HG03439 (cell line): ENCODE results near the gene SERGEF.
A peak's percentile ranks its signal among the peaks of the same experiment; 100 is the strongest.

Source experiments
- ATAC-seq: cut with Tn5 transposase; IDR thresholded peaks from one replicate; pipeline ENCODE4 v1.9.1; 2021; ENCODE audit warnings: mild to moderate bottlenecking, moderate library complexity; ENCODE audit not compliant: unreplicated experiment

Gene SERGEF

DNA sequence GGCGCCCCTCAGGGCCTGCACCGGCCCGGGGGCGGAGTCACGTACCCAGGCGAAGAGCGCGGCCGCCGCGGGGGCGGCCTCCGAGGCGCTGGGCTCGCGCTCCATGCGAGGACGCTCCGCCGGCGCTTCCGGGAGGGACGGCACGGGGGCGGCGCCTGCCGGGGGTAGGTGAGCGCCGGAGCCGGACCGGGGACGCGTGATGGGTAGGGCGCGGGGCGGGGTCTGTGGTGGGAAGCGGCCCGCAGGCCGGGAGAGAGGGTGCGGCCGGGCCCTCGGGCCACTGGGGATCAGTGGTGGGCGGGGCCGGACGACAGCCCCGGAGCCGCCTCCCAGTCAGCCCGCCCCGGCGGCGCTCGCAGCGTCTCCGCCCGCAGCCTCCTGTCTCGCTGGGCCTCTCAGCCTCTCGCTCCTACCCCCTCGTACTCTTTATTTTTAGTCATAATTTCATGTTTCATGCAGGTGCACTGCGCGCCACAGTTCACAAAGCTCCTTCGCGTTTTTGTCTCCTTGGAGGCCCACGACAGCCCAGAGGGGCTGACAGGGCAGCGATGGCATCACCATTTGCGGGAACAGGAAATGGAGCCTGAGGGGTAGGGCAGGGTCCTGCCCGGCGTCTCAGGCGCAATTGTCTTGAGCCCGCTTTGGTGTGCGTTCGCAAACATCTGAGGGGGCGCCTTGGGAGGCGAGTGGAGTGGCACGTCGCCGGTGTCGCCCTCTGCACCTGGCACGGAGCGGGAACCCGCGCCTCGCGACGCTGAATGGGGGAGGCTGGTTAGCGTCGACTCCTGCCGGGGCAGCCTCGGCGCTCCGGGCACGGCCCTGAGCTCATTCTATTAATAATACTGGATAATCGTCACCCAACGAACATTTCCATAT is at the start of gene SERGEF:
SERGEF (minus strand) TSS at position 142 of the 876 bp plus-strand sequence; CDS start at position 105, 37 bp downstream.
- ATAC-seq: peak; percentile 94

DNA sequence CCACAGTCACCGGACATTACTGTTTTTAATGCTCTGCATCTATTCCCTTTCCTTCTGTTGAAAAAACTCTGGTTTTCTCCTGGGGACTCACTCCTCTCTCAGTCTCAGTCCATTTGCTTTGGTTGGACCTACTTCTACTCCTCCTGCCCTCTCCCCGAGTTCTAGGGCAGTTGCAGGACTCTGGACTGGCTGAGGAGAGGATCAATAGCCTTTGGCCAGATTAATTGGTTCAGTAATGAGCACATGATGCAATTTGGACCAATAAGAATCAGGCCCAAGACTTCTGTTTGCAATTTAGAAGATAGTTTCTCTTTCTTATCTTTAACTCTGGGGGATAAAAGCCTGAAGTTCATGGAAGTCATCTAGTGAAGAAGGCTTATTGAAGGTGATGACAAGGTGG is 48.5 kb upstream of the SERGEF start:
- no peak for ATAC-seq

DNA sequence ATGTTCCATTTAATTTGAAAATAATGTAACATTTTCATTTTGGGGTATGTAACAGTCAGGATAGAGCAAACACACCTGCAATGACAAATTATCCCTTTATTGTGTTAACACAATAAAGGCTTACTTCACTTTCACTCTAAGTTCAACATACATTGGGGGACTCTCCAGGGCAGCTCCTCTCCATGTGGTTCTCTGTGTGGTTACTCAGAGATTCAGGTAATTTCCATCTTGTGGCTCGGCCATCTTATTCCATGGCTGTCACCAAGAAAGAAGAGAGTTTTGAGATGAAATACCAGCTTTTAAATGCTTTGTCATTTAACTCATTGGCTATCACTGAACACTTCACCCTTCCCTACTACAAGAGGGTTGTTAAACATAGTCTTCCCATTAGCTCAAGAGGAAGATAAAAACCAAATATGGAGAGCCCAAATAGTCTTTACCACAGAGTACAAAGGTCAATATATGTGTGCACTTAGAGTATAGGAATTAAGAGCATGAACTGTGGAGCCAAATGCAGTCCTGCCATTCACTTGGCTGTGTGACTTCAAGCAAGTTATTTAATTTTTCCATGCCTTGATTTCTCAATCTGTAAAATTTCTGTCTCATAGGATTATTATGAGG is 43.8 kb upstream of the SERGEF start:
- no peak for ATAC-seq

DNA sequence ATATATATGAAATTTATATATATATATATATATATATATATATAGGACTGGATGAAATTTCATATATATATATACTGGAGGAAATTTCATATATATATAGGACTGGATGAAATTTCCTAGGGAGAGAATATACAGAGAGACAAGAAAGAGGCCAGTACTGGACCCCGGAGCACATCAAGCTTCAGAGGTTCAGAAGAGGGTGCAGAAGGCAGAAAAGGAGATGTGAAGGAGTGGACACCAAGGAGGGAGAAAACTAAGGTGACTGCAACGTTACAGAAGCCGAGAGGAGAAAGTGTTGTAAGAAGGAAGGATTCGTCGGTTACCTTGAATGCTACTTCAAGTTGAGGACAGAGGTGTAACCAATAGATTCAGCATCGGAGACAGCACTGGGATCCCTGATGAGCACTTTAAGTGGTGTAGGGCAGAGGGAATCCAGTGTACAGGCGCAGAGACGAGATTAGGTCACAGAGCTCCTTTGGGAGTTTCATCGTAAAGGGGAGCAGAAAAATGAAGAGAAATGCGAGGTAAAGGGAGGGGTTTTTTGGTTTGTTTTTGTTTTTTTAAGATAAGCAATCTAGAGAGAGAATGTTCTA is 41.8 kb upstream of the SERGEF start:
- no peak for ATAC-seq

DNA sequence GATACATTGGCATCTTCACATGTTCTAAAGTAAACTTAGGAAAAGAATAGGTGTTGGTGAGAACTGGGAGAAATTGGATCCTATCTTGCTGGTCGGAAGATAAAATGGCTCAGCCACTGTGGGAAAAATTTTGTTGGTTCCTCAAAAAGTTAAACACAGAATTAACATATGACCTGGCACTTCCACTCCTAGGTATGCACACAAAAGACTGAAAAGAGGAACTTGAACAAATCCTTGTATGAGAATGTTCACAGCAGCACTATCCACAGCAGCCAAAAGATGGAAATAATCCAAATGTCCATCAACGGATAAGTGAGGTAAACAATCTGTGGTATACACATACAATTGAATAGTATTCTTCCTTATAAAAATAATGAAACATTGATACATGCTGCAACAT is 38.0 kb upstream of the SERGEF start:
- ATAC-seq: no peak

DNA sequence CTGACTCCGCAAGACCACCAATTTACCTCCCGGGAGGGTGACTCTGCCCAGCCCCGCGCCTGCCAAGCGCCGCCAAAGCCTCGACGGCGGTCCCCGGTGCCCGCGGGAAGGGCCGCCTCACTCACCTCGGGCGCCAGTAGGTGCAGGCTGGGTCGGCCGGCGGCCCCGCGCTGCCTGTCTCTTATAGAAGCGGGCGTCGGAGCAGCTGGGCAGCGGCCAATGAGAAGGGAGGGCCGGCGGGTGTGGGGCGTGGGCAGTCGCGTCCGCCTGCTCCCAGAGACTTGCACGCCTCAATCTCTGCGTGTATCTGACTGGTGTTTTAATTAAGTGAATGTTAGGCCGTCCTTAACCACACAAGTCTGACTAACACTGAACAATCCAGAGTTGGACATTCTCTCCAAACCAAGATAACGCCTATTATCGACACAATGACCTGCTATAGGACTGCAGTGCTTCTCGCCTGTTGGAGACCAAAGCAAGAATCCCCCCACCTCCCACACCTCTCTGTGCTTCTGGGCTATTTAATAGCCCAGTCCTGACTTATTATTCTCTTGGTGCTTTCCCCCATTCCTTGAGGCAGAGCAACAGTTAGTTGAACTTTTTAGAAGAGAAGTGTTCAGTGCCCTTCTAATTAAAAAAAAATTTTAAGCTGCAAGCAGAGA is 33.4 kb upstream of the SERGEF start, which contains the start of gene TPH1:
TPH1 (minus strand) TSS at position 154 of the 662 bp plus-strand sequence. CDS start 5,507 bp downstream, outside the sequence.
- ATAC-seq: no peak

DNA sequence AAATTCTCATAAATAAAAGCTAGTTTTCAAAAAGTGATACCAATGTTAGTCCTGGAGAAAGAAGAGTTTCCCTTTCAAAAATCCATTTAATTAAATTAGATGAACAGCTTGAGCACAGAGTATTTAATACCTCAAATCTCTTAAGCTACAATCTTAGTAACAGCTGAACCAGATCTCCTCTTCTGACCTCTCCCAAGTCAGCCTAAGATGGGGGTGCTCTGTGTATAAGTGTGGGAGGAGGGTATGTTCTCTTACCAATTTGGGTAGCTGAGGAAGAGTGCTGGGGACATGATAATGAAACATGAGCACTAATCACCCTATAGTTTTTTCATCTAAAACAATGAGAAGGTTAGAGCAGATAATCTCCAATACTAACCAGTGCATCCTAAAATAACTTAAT is 23.6 kb upstream of the SERGEF start:
- ATAC-seq: no peak

DNA sequence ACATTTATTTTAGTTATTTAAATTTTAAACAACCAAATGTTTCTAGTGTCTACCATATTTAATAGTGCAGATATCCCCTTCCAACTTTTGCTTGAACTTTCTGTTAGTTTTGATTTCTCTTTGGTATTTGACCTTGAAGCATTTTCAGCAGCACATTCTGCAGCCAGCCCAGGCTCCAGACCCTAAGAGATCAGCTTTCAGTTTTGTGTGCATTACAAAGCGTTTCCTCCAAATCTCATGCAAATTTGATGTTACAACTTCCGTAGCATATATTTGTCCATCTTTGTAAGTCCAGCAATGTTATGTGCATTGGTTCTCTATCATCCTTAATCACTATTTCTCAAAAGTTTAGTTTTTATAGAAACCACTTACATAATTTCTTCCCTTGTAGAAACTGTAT is 14.6 kb upstream of the SERGEF start:
- ATAC-seq: no peak

DNA sequence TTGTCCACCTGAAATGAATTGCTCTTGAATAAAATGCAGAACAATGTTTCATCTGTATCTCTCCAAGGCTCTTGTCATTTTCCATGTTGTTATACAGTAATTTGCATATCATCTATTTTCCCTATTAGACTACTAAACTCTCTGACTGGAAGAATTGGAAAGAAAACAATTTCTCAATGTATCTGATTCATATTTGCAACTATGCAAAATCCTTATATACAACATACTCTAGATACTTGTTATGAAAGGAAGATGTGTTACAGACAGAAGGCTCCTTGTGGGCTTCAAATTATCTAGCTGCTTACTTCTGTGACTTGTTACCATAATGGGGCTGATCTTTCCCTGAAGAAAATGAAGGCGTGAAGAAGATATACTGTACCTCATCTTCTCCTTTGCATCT is 9.6 kb upstream of the SERGEF start:
- no peak for ATAC-seq

DNA sequence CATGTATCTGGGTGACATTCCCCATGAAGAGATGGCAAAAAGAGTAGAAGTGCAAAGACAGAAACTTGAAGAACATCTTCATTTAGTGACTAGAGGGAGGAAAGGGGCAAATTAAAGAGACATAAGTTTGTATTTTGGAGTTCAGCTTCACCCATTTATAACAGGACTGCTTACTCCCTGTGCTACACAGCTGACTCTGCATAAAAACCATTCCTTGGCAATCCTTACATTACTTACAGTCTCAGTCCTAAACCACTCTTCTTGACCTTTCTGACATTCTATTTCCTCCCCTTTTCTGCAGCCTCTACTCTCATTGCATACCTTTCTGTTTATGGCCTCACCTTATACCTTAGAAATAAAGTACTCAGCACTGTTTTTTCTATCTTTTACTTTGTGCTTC is 6.8 kb upstream of the SERGEF start:
- ATAC-seq: no peak

DNA sequence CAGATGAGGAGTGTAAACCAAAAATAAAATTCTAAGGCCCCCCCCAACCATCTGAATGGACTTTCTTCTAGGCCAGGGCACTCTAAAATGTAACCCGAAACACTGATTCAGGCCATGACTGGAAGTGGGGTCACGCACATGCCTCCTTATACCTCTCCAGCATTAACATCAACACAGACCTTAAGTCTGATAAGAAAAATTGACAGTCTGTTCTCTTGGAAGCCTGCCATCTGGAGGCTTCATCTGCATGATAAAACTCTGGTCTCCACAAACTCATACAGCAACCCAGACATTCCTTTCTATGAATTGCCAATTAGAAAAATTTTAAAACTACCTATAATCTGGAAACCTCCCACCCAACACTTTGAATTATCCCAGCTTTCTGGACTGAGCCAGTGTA is 3.9 kb upstream of the SERGEF start:
- ATAC-seq: no peak

DNA sequence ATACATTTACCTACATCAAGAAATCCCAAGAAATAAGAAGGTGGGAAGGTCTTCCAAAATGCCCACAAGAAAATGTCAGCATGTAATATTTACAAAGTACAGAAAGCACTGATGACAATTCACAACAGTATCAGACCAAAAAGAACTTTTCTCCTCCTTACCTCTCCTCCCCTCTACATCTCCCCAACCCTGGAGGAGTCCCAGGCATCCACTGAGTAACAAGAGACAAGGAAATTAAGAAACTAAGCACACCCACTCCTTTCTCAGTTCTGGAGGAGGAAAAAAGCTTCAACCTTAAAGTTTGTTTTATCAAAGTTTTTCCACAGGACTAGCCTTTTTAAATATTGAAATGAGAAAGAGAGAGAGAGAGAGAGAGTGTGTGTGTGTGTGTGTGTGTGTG is 2.0 kb upstream of the SERGEF start:
- ATAC-seq: no peak

DNA sequence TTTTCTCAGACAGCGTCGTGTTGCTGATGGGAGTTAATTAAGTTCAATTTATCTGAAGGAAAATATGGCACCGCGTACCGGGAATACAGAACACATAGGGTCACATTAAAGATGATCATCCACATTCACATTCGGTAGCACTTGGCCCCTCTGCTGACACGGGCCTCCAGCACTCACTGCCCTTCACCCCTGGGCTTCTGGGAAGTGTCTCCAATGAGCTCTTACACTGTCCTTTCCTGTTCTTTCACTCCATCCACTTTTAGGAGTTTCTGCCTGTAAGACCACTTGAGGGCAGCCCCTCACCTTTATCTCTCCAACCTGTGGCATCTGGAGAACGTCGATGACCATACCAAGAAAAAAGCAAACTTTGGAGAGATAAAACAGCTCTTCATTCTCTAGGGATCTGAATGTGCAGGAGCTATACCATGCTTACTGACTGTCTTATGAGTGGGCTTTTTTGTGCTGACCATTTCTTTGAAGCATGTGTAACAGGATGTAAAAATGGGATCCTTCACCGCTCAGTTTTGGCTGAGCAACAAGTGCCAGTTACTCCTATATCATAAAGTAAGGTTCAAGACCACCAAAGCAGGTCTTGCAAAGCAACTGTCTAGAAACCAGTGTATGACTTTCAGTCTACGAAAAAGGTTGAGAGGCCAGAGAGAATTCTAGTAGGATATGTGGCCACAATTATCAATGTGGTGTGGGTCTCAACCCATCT is 1.1 kb upstream of the SERGEF start:
- no peak for ATAC-seq

DNA sequence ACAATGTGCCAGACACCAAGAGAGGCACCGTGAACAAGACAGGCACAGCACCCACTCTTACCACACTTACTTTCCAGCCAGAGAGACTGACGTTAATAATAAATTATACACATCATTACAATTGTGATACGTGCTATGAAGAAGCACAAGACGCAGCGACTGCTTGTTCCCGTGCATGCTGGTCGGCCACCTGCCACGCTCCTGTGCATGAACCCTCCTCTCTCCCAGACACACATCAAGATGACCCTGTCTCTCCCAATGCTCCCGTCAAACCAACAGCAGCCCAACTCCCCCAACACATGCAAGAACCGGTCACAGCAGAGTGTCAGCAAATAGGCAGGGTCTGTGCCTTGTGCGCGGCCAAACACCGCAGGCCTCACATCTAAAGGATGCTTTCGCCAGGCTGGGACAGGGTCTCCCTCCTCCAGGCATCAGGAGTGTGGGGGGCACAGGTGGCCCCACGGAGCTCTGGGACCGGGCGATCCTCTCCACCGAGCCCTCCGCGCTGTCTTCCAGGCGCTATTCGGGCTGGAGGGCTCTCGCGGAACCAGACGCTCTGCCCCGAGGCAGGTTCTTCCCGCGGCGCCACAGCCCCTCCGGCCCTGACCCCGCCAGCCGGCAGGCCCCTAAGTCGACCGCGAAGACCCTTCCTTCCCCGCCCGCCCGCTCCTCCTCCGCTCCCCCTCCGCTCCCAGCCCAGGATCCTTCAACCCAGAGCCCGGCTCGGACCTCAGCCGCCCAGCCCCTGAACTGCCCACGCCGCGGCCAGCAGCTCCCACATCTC is 533 bp downstream of the SERGEF start:
- ATAC-seq: no peak

DNA sequence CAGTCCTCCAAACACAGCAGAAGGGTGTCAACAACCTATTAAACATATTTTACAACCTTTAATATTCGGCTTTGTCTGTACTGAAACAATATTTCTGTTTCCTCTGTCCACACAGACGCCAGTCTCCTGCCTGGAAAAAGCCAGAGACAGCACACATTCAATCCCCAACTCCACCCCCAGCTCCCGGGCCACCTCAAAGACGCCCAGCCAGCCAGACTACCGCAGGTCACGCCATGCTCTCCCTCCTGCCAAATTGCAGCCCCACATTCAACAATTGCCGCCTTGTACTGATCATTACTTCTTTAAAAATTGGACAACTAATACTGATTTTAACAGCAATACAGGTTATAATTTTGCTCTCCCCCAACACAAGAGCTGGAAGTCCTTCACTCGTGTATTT is 1.2 kb downstream of the SERGEF start:
- ATAC-seq: no peak

DNA sequence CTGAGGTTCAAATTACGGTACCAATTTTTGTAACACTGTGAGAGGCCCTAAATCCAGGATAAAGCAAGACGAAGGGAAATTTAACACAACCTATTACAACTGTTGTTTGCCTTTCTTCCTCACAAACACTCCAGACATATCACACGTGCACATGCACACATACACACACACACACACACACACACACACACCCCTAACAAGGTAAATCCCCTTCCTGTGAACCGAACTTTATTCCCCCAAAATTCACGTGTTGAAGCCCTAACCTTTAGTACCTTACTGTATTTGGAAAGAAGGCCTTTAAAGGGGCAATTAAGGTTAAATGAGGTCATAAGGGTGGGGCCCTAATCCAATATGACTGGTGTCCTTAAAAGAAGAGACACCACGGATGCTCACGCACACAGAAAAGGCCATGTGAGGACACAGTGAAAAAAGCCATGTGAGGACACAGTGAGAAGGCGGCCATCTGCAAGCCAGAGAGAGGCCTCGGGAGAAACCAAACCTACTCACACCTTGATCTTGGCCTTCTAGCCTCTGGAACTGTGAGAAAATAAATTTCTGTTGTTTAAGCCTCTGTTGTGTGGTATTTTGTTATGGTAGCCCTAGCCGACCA is 1.8 kb downstream of the SERGEF start:
- ATAC-seq: no peak

DNA sequence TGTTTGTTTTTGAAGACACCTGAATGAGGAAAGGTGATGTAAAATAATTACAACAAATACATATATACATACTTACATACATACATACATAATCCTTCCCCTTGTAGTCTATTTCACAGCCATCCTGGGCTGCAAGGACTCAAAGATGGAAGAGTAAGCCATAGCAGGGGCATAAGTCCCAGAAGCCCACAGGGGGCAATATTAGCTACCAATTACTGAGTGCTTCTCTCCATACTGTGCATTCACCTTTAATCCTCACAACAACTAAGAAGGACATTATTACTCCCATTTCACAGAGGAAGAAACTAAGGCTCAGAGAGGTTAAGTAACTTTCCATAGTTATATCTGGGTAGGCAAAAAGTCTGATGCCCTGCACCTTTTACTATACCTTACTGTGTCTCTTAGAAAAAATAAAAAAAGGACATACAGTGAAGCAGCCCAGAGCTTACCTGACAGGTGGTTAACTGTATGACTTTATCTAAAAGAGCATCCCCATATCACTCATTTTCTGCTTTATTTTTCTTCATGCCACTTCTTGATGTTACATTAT is 2.7 kb downstream of the SERGEF start:
- ATAC-seq: no peak

DNA sequence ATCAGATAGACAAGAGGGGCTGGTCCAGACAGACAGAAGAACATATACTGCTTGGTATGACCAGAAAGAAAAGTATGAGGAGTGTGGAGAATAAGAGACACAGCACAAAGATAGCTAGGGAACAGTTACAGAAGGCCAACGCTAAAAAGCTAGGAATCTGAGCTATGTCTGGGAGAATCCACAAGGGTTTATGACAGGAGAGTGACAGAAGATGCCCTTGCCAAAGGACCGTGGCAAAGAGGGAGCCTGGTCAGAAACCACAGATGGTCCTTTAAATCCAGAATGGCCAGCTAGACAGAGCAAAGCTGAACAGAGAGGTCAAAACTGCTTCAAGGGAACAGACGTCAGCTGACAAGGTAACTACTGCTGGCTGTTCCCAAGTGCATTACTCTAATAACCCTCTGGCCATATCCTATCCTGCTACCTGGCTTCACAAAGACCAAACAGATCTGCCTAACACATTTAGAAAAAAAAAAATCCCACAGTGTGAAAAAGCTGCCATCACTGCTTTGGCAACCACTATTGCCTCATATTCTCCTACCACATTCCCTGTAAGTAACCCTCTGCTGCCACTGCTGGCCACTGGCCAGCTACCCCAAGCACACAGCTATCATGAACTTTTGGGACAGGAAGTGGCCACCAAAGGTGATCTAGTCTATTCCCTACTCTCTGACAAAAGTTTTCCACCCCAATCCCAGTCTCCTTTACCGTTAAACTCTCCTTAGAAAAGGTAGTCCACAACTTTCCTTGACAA is 7.3 kb downstream of the SERGEF start:
- ATAC-seq: no peak

DNA sequence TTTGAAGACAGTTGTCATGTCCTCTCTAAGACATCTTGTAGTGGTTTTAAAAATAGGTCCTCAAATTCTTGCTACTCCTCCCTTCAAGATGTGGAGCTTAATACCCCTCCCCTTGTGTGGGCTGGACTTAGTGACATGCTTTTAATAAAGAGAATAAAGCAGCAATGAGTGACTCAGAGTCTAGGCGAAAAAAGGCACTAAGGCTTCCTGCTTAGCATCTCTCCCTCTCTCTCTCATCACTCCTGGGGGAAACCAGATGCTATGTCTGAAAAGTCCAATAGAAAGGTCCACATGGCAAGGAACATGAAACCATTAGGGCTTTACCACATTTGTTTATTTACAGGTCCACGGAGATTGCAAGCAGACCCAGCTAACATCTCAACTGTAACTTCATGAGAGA is 11.7 kb downstream of the SERGEF start:
- ATAC-seq: no peak
